ENCODE data around the gene FRMD3.

Gene FRMD3

GRCh38 chr9:83472764-83473163 is 65.4 kb downstream of the FRMD3 start:
- DNase-seq (ENCODE audit: low read depth) = no peak

- DNase-seq (ENCODE audit: low read depth) = no peak
Measured at GRCh38 chr9:83472221-83472665, 66.0 kb downstream of the FRMD3 start.

- no peak for DNase-seq (ENCODE audit: low read depth)
Measured at GRCh38 chr9:83471241-83471640, 67.0 kb downstream of the FRMD3 start.

DNA sequence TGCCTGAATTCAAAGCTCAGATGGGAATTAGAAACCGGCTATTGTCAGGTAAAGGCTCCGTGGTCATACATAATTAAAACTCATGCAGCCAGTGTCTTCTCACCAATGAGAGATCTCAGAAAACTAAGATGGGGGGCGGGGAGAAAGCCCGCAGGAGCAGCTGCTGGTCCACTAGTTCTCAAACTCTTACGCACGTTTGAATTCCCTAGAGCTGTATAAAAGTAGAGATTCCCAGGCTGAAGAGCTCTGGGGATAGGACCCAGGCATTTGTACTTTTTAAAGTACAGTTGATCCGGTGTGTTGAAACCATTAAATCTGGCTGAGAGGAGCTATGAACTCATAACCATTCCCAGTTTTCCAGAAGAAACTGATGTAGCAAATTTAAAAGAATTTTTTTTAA is 68.5 kb downstream of the FRMD3 start:
- DNase-seq (ENCODE audit: low read depth) = no peak

DNA sequence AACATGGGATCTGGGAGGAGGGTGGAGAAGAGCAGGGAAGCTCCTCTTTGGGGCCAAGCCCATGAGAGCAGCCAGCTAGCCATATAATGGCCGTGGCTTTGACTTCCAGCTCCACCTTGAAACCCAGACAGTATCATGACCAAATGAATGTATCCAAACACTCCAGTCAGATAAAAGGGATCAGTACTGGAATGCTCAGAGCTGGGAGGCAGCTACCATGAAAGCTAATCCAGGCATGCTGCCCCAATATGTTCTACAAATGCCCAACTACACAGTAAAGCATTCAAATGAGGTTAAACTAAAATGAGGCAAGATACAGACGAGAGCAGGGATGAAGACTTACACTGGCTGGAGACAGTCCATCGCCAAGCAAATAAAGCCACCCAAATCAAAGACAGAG is 69.4 kb downstream of the FRMD3 start:
- no peak for DNase-seq (ENCODE audit: low read depth)

- DNase-seq (ENCODE audit: low read depth) = no peak
Measured at GRCh38 chr9:83466877-83467276, 71.3 kb downstream of the FRMD3 start.

GRCh38 chr9:83466351-83466750 is 71.8 kb downstream of the FRMD3 start:
- DNase-seq (ENCODE audit: low read depth) = no peak

DNA sequence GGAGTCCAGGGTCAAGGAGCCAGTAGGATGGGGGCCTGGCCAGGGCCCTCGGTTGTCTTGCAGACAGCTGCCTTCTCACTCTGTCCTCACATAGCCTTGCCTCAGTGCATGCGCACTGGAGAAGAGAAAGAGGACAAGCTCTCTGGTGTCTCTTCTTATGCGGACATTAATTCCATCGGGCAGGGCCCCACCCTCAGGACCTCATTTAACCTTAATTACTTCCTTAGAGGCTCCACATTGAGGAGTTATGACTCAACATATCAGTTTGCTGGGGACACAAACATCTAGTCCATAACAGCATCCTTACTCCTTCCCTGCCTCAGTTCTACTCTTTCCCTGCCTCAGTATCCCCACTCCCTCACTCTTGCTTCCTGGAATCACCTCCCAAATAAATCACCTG is 78.4 kb downstream of the FRMD3 start:
- no peak for DNase-seq (ENCODE audit: low read depth)

DNA sequence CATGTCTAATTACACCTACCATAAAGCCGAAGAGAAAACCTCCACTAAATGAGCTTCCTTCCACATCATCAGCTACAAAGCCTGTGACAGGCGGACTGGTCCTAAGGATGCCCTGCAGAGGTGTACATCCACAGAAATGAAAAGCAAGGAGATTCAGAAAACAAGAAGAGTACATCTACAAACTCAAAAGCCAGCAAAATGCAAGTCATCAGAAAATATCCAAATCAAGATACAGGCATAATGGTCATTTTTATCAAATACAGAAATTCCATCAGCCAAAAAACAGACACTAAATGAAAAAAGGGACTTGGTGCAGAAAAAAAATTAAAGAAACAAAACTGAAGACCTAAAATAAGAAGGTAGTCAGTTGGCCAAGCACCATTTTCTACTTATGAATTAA is 79.7 kb downstream of the FRMD3 start:
- no peak for DNase-seq (ENCODE audit: low read depth)

DNA sequence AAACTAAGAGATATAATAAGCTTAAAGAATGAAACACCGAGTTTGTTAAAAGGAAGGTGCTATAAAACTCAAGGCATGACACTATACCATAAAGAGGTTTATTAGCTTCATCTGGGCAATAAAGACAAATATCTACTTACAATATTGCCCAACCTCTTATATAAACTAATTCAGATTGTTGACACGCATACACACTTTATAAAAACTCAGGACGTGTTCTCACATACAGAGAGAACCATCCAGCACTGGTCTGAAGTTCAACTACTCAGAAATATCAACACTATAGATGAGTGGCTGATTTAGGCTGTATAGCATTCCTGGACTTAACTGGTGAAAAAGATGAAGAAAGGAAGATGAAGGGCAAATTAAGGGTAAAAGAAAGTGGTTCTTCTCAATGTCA is 81.2 kb downstream of the FRMD3 start:
- no peak for DNase-seq (ENCODE audit: low read depth)

GRCh38 chr9:83456226-83456625 is 82.0 kb downstream of the FRMD3 start:
- no peak for DNase-seq (ENCODE audit: low read depth)

DNA sequence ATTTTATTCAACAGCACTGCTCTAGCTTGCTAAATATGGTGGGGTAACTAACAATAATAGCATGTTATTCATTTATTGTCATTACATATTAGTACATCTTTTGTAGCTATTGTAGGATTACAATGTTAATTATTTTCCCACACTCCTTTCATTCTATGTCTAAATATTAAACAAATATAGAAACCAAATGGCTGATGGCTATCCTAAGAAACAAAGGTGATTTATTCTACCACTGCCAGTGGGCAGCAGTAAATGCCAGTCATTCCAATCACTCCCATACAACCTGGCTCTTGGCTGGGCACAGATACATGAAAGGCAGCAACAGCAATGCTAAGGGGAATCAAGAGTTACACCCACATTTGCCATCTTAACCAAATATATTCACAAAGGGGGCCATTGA is 84.1 kb downstream of the FRMD3 start:
- no peak for DNase-seq (ENCODE audit: low read depth)

GRCh38 chr9:83451308-83451707 is 86.9 kb downstream of the FRMD3 start:
- DNase-seq (ENCODE audit: low read depth) = no peak

DNA sequence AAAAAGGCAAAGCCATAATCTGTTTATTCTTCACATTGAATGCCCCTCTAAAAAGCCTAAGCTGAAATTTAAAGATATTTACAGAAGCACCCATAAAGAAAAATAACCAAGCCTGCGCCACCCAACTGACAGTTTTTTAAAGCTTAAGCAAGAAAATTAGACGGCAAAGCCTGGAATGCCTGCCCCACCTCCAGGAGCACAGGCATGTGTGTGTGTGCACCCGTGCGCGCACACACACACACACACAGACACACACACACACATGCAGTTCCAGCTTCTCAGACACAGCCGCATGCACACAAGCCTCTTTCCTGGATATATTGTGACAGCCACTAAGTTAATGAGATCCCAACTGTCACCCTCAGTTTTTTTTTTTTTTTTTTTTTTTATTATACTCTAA is 88.2 kb downstream of the FRMD3 start:
- DNase-seq (ENCODE audit: low read depth) = no peak

GRCh38 chr9:83449166-83449565 is 89.0 kb downstream of the FRMD3 start:
- no peak for DNase-seq (ENCODE audit: low read depth)

GRCh38 chr9:83448626-83449025 is 89.6 kb downstream of the FRMD3 start:
- DNase-seq (ENCODE audit: low read depth) = no peak

DNA sequence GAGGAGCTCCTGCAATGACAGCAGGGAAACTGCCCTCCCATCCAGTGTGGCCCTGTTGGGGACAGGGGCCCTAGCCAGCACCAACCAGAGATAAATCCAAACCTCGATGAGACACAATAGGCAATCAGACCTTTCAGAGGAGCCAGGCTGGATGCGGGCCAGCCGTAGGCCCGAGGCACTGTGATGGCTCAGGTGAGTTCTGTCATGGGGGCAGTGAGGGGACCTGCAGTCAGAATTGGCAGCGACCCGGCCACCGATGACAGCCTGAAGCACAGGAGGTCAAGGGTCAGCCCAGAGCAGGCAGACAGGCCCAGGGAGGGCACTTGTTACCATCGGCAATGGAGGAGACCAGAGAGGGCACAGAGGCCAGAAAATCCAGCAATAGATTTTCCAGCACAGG is 90.8 kb downstream of the FRMD3 start:
- DNase-seq (ENCODE audit: low read depth) = no peak

DNA sequence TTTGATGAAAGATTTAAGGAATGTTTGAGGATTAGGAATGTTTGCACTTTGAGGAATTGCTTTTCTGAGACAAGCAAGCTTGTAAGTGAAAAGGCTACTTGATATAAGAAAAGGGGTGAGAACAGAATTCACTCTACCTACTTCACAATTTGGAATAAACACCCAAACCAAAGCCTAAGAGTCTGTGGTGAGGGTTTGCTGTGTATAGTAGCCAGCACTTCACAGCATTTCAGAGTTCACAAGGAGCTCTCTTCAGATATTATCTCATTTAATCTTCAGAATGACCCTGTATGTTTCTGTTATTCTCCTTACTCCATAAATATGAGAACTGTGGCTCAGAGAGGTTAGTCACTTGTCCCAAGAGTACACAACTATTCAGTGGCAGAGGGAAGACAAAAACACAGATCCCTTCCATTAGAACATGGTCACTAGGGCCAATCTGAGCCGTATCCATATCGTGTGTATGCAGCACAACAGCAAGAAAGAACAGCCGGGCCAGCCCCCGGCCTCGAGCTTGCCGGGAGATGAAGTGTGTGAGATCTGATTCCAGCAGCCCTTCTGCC is 92.4 kb downstream of the FRMD3 start:
- no peak for DNase-seq (ENCODE audit: low read depth)

DNA sequence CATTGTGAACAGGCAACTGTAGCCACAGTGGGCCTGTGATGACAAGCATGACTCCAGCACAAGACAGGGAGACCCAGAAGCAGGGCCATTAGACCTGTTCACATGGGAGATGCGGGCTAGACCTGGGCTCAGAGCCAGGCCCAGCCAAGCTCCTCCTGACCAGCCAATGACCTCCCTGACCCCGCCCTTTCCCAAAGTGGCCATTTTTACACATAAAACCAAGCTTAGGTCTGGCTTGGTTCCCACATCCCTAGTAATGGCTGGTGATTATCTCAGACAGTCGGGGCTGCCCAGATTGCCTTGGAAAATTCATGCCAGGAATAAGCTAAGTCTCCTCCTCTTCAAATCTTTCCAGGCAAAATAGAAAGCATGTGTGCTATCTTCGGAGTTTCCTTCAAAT is 94.1 kb downstream of the FRMD3 start:
- no peak for DNase-seq (ENCODE audit: low read depth)

DNA sequence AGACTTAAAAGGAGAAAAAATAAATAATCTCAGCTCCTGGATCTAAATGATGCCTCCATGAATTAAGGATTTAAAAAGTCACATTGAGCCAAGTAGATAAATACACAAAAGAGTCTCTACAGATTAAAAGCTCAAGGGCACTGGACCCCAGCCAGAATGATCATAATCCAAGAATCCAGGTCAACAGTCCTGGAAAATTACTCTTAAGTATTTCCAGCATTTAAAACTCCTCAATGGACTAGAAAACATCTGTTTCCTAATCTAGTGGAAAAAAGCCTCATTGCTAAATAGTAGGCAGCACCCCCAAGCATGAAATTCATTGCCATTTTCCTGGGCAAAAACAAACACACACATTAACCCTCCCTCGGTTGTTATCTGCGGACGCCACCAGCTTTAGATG is 96.8 kb downstream of the FRMD3 start:
- no peak for DNase-seq (ENCODE audit: low read depth)

- DNase-seq (ENCODE audit: low read depth) = no peak
Measured at GRCh38 chr9:83440641-83441040, 97.6 kb downstream of the FRMD3 start.

DNA sequence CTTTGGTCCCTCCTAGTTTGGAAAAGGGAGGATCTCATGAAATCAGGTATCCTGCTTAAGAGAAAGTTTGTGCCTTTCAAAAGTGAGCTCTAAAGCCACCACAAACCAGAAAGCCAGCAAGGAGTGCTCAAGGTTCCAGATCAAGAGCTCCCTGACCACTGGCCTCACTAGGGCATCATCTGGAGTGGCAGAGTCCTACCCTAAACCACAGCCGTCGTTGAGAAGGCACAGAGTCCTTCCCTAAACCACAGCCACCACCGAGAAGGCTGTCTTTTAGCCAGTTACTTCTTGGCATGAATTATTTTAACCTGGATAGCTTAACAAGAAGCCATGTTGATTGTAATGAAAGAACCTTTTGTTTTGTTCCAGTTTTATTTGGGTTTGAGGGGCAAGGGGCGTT is 102.9 kb downstream of the FRMD3 start:
- no peak for DNase-seq (ENCODE audit: low read depth)

GRCh38 chr9:83434254-83434653 is 103.9 kb downstream of the FRMD3 start:
- DNase-seq (ENCODE audit: low read depth) = no peak

- no peak for DNase-seq (ENCODE audit: low read depth)
Measured at GRCh38 chr9:83433846-83434245, 104.4 kb downstream of the FRMD3 start.

Data from T-helper 22 cell (primary cell).